ENCODE results near the gene TTC6. TPM values are rescaled to one million over a fixed set of nuclear protein-coding genes. Genes with fewer than 3 reads are reported as not detected.

Gene TTC6
- total RNA-seq, 1 experiment from 2014 or later = 0.54 TPM

- no peaks in the 10 kb centered on the region for H3K9me3 ChIP-seq (ENCODE audit: control insufficient read depth, insufficient read depth, low read depth, low read length)
- DNase-seq (ENCODE audit: low read depth, low spot score) = peak; percentile 32
- intact Hi-C loops (cut with micrococcal nuclease; ENCODE audit: unreplicated experiment) = loop anchor here (5.0 kb wide), 1 partner anchor 347 kb away; no protein-coding TSS in a partner anchor
- no TSS peak for BruUV-seq (replicated peaks)
- H3K27ac ChIP-seq (ENCODE audit: low read length) = peak overlapping the region; percentile 65; the same call in 1 of the 2 replicates
- POLR2A ChIA-PET = no interaction called here
- in situ Hi-C loops (cut with HindIII; ENCODE audit: low pct_unique_long_range_greater_than_20kb, low sequenced_read_pairs) = no loop called here
- TF ChIP-seq CTCF (IDR thresholded peaks at IDR 0.05) (peak; percentile 85), POLR2AphosphoS5 (IDR thresholded peaks at IDR 0.05; ENCODE audit: low read depth, low read length) (no peak)
- no peaks in the 10 kb centered on the region; the same call in 1 of the 2 replicates for H3K27me3 ChIP-seq (ENCODE audit: control insufficient read depth, insufficient read depth, low read length)
- no peaks in the 10 kb centered on the region for H3K36me3 ChIP-seq (ENCODE audit: control insufficient read depth, insufficient read depth, low read length)
- no peaks in the 10 kb centered on the region; the same call in 1 of the 2 replicates for H3K4me1 ChIP-seq (ENCODE audit: control insufficient read depth, insufficient read depth, low read length)
- peak overlapping the region; percentile 45 to 62 for H3K4me3 ChIP-seq (ENCODE audit: low read depth in 2 of 2, low read length in 2 of 2)
- CTCF ChIA-PET = no interaction called here
- peak; percentile 82 for ATAC-seq
Measured at GRCh38 chr14:37594238-37594970, 1.0 kb upstream of the TTC6 start.

- Histone ChIP-seq H3K4me1 (ENCODE audit: control insufficient read depth, insufficient read depth, low read length) (no peaks in the 10 kb centered on the region), H3K27me3 (ENCODE audit: control insufficient read depth, insufficient read depth, low read length) (peaks cover 3% of the 10 kb centered on the region; the same call in 1 of the 2 replicates), H3K4me3 (ENCODE audit: low read depth in 2 of 2, low read length in 2 of 2) (peak overlapping the region; percentile 45 to 62), H3K36me3 (ENCODE audit: control insufficient read depth, insufficient read depth, low read length) (no peaks in the 10 kb centered on the region), H3K9me3 (ENCODE audit: control insufficient read depth, insufficient read depth, low read depth, low read length) (no peaks in the 10 kb centered on the region), H3K27ac (ENCODE audit: low read length) (peak overlapping the region; percentile 12; the same call in 1 of the 2 replicates)
- intact Hi-C loops (cut with micrococcal nuclease; ENCODE audit: unreplicated experiment) (no loop called here), in situ Hi-C loops (cut with HindIII; ENCODE audit: low pct_unique_long_range_greater_than_20kb, low sequenced_read_pairs) (no loop called here)
- CTCF ChIA-PET = no interaction called here
- TF ChIP-seq CTCF (IDR thresholded peaks at IDR 0.05) = no peak
- TF ChIP-seq SIN3A (IDR thresholded peaks at IDR 0.05; ENCODE audit: borderline replicate concordance, insufficient read depth, low read depth, low read length) = no peak
- no peak for TF ChIP-seq POLR2AphosphoS5 (IDR thresholded peaks at IDR 0.05; ENCODE audit: low read depth, low read length)
- TF ChIP-seq REST (IDR thresholded peaks at IDR 0.05; ENCODE audit: insufficient read depth in 1 of 2, low read depth in 2 of 2, low read length in 1 of 2) = no peak
- TF ChIP-seq TCF7L2 (IDR thresholded peaks at IDR 0.05; ENCODE audit: low read depth, low read length) = no peak
- BruUV-seq (replicated peaks) = no TSS peak
- DNase-seq (ENCODE audit: low read depth, low spot score) (no peak), ATAC-seq (no peak)
- POLR2A ChIA-PET = no interaction called here
Measured at GRCh38 chr14:37595809-37596621, 586 bp downstream of the TTC6 start.

Data from Panc1 (cell line).